Suprapubic skin (tissue), 4 donors: ENCODE data around the gene CNTROB. TPM values are rescaled to one million over a fixed set of nuclear protein-coding genes. Genes with fewer than 3 reads are reported as not detected.

Experiments
- DNase-seq, 2 donors: peaks; one replicate each; pipeline ENCODE4 v3.0.0-alpha.2; 2019; ENCODE audit warnings: low spot score in 2 of 2
- H3K27ac ChIP-seq: fragments of 200-600 bp; sonication (generic); one replicate; pipeline ENCODE4 v1.5.1; 2019
- H3K27me3 ChIP-seq: fragments of 200-600 bp; sonication (generic); one replicate; pipeline ENCODE4 v1.5.1; 2019
- H3K36me3 ChIP-seq: fragments of 200-600 bp; sonication (generic); one replicate; pipeline ENCODE4 v1.5.1; 2019
- H3K4me1 ChIP-seq: fragments of 200-600 bp; sonication (generic); one replicate; pipeline ENCODE4 v1.5.1; 2019
- H3K4me3 ChIP-seq: fragments of 200-600 bp; sonication (generic); one replicate; pipeline ENCODE4 v1.5.1; 2019; ENCODE audit warnings: mild to moderate bottlenecking
- H3K9me3 ChIP-seq: fragments of 200-600 bp; sonication (generic); one replicate; pipeline ENCODE4 v1.5.1; 2019
- EP300 ChIP-seq: sonication (generic); formaldehyde crosslinking; IDR thresholded peaks from one replicate; pipeline ENCODE4 v1.6.1; 2017; ENCODE audit warnings: antibody characterized with exemption
- POLR2A ChIP-seq, 2 donors: fragments of 450-650 bp; IDR thresholded peaks; one replicate each; pipeline ENCODE4 v1.6.1; 2017; ENCODE audit warnings: antibody characterized with exemption in 2 of 2, mild to moderate bottlenecking in 2 of 2, moderate library complexity in 2 of 2
- POLR2AphosphoS5 ChIP-seq, 3 donors: sonication (generic); formaldehyde crosslinking; IDR thresholded peaks; one replicate each; pipeline ENCODE4 v1.6.1; 2017; ENCODE audit warnings: antibody characterized with exemption in 3 of 3
- WGBS: methylation state at CpG from one replicate; pipeline ENCODE4 v1.1.5; 2018; 5-methylcytosine and 5-hydroxymethylcytosine counted together
- total RNA-seq, 4 donors: library from RNA; depleted of rRNA; stranded (reverse); fragments of >200 nt; gene quantifications; one replicate each; pipeline ENCODE4 v1.1.0, GENCODE V29; 2016
- TF ChIP-seq, protein P1 (sequence below), 2 donors: fragments of 200-600 bp in 1 of 2; fragments of 450-650 bp in 1 of 2; sonication (generic) in 1 of 2; IDR thresholded peaks; one replicate each; pipeline ENCODE4 v1.5.1; 2016 to 2019; ENCODE audit warnings: antibody characterized with exemption in 2 of 2, mild to moderate bottlenecking in 1 of 2, moderate library complexity in 1 of 2

Gene CNTROB
- total RNA-seq, 4 donors from 2014 or later, result 23.7 to 57.0 (median 30.8) TPM

DNA sequence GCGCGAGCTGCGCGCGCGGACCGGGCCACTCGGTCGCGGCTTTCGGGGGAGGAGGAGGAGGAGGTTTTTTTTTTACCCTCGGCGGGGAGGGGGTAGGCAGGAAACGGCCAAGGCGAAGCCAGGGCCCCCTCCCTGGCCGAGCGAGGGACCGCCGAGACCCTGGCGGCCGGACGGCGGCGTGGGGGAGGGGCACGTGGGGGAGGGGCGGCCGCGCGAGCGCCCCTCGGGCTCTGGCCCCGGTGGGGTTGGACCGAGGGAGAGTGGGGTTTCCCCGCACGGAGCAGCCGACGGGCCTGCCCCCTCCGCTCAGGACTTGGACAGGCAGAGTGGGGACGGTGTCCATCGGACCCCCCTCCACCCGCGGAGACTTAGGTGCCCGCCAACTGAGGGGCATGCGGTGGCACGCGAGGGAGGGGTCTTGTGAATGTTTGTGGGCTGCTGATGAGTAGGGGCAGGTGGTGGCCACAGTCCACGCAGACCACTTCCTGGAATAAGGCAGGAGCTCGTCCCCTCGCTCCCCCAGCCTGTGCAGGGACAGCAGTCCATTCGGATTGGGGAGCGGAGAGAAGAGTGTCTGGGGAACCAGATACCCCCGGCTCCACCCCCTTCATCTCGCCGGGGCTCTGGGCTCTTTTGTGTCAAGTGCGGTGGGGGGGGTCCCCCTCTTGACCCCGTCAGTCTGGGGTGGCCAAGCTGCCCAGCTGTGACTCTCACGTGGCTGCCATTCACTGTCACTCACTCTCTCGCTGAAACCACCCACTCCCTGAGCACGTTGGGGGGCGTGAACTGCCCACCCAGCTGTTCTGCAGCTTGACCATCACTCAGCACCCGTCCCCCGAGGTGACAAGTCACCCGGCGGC lies 46.4 kb upstream of the CNTROB start:
- peaks cover 6% of the 10 kb centered on the region for H3K36me3 ChIP-seq
- H3K27me3 ChIP-seq, result no peaks in the 10 kb centered on the region
- peak overlapping the region; percentile 91 for H3K27ac ChIP-seq
- no peaks in the 10 kb centered on the region for H3K9me3 ChIP-seq
- 0% methylated on average over 3 of the region's 64 CpGs for WGBS
- peak; percentile 79 to 81 for DNase-seq
- peaks cover 72% of the 10 kb centered on the region for H3K4me1 ChIP-seq
- peak overlapping the region; percentile 92 for H3K4me3 ChIP-seq
- TF ChIP-seq POLR2A (IDR thresholded peaks at IDR 0.05) (peak in 1 of 2 donors; percentile 15), EP300 (no peak), POLR2AphosphoS5 (IDR thresholded peaks at IDR 0.05) (no peak)

DNA sequence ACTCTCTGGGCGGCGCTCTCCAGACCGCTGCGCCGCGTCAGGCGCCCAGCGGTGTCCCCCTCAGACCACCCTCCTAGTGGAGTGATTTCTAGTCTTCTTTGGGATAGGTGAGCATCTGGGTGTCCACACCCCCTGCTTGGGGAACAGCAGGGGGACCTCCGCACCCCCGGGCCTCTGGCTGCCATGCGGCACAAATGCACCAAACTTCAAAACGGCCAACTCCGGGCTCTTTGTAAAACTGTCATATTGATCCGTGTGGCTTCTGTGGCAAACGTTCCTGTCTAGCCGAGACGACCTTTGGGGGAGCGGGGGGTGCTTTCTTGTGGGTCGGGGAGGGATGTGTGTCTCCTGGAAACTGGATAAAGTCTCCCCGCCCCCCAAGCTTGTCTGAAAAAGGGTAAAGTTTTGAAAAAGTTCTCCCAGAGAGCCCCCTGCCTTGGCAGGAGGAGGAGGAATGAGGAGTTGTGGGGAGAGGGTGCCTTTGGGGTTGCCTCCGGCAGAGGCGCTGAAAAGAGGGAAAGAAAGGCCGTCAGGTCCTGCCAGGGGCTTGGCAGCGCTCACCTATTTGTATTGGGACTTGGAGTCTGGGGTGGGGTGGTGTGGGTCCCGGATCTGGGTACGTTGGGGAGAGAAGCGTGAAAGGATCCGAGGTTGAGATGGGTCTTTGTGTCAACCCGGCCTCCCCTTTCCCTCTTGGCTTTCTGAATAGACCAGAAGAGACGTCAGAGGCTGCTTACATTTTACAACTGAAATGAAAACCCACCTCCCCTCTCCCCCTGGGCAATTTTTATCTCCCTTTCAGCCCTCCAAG lies 45.6 kb upstream of the CNTROB start:
- TF ChIP-seq POLR2AphosphoS5 (IDR thresholded peaks at IDR 0.05) (no peak), POLR2A (IDR thresholded peaks at IDR 0.05) (no peak), EP300 (no peak)
- TF ChIP-seq, protein P1, sequence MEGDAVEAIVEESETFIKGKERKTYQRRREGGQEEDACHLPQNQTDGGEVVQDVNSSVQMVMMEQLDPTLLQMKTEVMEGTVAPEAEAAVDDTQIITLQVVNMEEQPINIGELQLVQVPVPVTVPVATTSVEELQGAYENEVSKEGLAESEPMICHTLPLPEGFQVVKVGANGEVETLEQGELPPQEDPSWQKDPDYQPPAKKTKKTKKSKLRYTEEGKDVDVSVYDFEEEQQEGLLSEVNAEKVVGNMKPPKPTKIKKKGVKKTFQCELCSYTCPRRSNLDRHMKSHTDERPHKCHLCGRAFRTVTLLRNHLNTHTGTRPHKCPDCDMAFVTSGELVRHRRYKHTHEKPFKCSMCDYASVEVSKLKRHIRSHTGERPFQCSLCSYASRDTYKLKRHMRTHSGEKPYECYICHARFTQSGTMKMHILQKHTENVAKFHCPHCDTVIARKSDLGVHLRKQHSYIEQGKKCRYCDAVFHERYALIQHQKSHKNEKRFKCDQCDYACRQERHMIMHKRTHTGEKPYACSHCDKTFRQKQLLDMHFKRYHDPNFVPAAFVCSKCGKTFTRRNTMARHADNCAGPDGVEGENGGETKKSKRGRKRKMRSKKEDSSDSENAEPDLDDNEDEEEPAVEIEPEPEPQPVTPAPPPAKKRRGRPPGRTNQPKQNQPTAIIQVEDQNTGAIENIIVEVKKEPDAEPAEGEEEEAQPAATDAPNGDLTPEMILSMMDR (IDR thresholded peaks at IDR 0.05), result no peak
- Histone ChIP-seq H3K4me1 (peaks cover 66% of the 10 kb centered on the region), H3K9me3 (no peaks in the 10 kb centered on the region), H3K36me3 (peaks cover 12% of the 10 kb centered on the region), H3K27me3 (no peaks in the 10 kb centered on the region), H3K4me3 (peak overlapping the region; percentile 92), H3K27ac (peak overlapping the region; percentile 91)
- peak in 1 of 2 donors; percentile 79 for DNase-seq
- under 1% methylated on average over 27 of the region's 30 CpGs for WGBS

DNA sequence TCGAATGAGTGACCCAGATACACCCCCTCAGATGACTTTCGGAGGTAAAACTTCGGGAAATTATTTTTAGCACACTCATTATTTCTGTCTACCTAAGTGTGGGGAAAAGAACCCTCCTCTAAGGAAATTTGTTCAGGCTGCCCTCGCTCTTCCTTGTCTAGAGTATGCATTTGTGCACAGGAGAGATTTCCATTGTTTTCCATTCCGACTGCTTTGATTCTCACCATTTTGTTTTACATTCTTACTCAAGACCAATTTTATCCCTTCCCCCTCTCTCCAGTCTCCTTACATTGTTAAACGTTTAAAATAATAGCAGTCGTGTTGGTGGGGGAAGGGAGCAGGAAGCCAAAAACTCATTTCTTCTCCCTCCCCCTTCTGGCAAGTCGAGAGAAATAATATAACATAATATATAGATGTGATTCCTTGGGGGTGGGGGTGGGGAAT lies 44.9 kb upstream of the CNTROB start:
- DNase-seq, result no peak
- Histone ChIP-seq H3K36me3 (peaks cover 16% of the 10 kb centered on the region), H3K9me3 (no peaks in the 10 kb centered on the region), H3K4me1 (peaks cover 66% of the 10 kb centered on the region), H3K27ac (peak overlapping the region; percentile 91), H3K27me3 (no peaks in the 10 kb centered on the region), H3K4me3 (peak overlapping the region; percentile 92)
- under 1% methylated on average over 8 of the region's 8 CpGs for whole genome bisulfite sequencing
- TF ChIP-seq, protein P1 (IDR thresholded peaks at IDR 0.05), result no peak
- no peak for TF ChIP-seq POLR2AphosphoS5 (IDR thresholded peaks at IDR 0.05)
- no peak for TF ChIP-seq EP300
- TF ChIP-seq POLR2A (IDR thresholded peaks at IDR 0.05), result no peak

DNA sequence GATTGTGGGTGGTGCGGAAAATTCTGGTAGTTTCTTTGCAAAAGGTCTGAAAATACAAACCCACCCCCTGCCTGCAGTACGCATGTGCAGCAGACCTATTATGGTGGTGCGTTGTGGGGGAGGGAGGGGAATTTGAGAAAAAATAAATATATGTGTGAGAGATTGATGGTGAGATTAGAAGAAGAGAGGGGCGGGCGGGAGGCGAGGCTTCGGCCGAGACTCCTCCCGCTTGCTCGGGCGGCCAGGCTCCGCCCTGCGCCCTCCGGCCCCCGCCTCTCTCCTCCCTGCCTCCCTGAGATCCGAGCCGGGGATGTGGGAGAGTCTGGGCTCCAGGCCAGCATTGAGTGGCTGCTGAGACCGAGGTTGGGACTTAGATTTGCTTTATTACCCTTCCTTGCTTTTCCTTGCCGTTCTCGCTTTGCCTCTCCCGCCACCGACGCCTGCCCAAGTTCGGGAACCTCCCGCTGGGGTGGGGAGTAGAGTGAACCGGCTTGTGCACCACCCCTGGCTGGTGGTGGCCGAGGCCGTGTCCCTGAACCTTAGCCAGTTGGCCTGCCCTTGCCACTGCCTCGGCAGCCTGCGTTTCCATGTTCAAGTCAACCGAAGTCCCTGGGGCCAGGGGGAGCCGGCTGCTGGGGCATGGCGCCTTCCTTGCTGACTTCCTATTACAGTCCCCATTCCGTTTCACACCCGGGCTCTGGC lies 44.4 kb upstream of the CNTROB start:
- peaks cover 17% of the 10 kb centered on the region for H3K36me3 ChIP-seq
- H3K27me3 ChIP-seq, result no peaks in the 10 kb centered on the region
- peak overlapping the region; percentile 91 for H3K27ac ChIP-seq
- WGBS, result under 1% methylated on average over 35 of the region's 35 CpGs
- no peaks in the 10 kb centered on the region for H3K9me3 ChIP-seq
- peak overlapping the region; percentile 92 for H3K4me3 ChIP-seq
- TF ChIP-seq, protein P1 (IDR thresholded peaks at IDR 0.05), result peak in 1 of 2 donors; percentile 3
- TF ChIP-seq POLR2AphosphoS5 (IDR thresholded peaks at IDR 0.05), result peak in 1 of 3 donors; percentile 26
- TF ChIP-seq EP300, result no peak
- no peak for TF ChIP-seq POLR2A (IDR thresholded peaks at IDR 0.05)
- DNase-seq, result peak; percentile 94 to 95
- H3K4me1 ChIP-seq, result peaks cover 61% of the 10 kb centered on the region

DNA sequence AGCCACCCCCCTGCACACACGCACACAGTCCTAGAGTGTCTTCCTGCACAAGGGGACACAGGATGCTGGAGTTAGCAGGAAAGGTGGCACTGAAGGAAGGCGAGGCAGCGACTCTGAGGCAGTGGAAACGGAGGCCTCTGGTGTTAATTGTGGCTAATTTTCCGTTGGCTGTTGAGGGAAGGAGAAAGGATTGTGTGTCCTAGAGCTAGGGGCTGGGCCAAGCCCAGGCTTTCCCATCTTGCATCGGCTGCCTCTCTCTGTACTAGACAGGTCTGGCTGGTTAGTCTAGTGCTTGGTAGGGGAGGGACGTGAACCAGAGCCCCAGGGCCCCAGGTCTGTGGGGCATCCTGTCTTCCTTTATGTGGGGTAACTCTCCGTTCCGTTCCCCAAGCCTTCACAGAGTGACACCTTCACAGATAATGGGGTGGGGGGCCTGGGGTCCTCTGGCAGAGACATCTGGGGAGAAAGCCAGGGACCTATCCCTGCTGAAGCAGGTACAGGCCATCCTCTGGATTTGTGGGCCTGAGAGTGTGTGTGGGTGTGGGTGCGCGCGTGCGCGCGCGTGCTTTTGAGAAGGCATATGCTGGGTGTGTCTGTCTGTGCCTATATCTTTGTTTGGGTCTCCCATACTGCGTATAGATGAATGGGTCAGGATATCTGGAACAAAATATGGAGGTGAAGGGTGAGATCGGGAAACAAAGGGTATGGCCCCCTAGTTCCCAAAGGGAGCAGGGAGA lies 43.7 kb upstream of the CNTROB start, which contains the start of gene CHD3:
Gene CHD3, plus strand, starts transcription at position 606 of the 737 bp plus-strand sequence. CDS start 212 bp downstream, outside the sequence.
- H3K36me3 ChIP-seq, result peaks cover 20% of the 10 kb centered on the region
- no peaks in the 10 kb centered on the region for H3K27me3 ChIP-seq
- peak within 1 kb of the TSS; percentile 92 for H3K4me3 ChIP-seq
- no peaks in the 10 kb centered on the region for H3K9me3 ChIP-seq
- H3K27ac ChIP-seq, result peak within 1 kb of the TSS; percentile 91
- peak; percentile 78 to 83 for DNase-seq
- H3K4me1 ChIP-seq, result peaks cover 58% of the 10 kb centered on the region
- TF ChIP-seq POLR2AphosphoS5 (IDR thresholded peaks at IDR 0.05) (peak in 2 of 3 donors; percentile 9 to 10), POLR2A (IDR thresholded peaks at IDR 0.05) (no peak)
- 18% methylated on average over 18 of the region's 18 CpGs for WGBS
